Breast epithelium (tissue), 4 donors: ENCODE results near the gene SYCP1. TPM values are rescaled to one million over a fixed set of nuclear protein-coding genes. Genes with fewer than 3 reads are reported as not detected.
A peak's percentile ranks its signal among the peaks of the same experiment; 100 is the strongest.
"Not testable (repeated sequence)": the region's sequence is repeated elsewhere in the genome, so short reads cannot be mapped to it uniquely, and the experiment has no call there.

Experiments
- DNase-seq, 2 donors: peaks; one replicate each; pipeline ENCODE4 v3.0.0-alpha.2; 2019; ENCODE audit warnings: low spot score in 2 of 2
- H3K27ac ChIP-seq, 2 donors: fragments of 200-600 bp; sonication (generic) in 1 of 2; one replicate each; pipeline ENCODE4 v1.5.1; 2016 to 2019; ENCODE audit warnings: mild to moderate bottlenecking in 1 of 2
- H3K27me3 ChIP-seq, 2 donors: fragments of 200-600 bp; sonication (generic) in 1 of 2; one replicate each; pipeline versions ENCODE4 v1.5.1 to v1.6.0; 2017 to 2019; ENCODE audit warnings: control low read depth in 1 of 2, mild to moderate bottlenecking in 1 of 2
- H3K36me3 ChIP-seq: fragments of 200-600 bp; one replicate; pipeline ENCODE4 v1.5.1; 2019
- H3K4me1 ChIP-seq, 2 donors: fragments of 200-600 bp; sonication (generic); one replicate each; pipeline ENCODE4 v1.5.1; 2016 to 2019; ENCODE audit warnings: control low read depth in 1 of 2
- H3K4me3 ChIP-seq, 3 donors: fragments of 200-600 bp; sonication (generic); 1 replicate in 2 of 3; 2 replicates in 1 of 3; pipeline ENCODE4 v1.5.1; 2016 to 2019; ENCODE audit warnings: mild to moderate bottlenecking in 3 of 3, moderate library complexity in 2 of 3
- H3K9me3 ChIP-seq, 2 donors: fragments of 200-600 bp; sonication (generic) in 1 of 2; one replicate each; pipeline ENCODE4 v1.5.1; 2016 to 2019; ENCODE audit warnings: control low read depth in 1 of 2
- CTCF ChIP-seq, 3 donors: fragments of 450-650 bp; IDR thresholded peaks; one replicate each; pipeline ENCODE4 v1.5.1; 2016 to 2017; ENCODE audit warnings: antibody characterized with exemption in 3 of 3, mild to moderate bottlenecking in 3 of 3, moderate library complexity in 3 of 3
- POLR2A ChIP-seq: fragments of 450-650 bp; IDR thresholded peaks from one replicate; pipeline ENCODE4 v1.6.1; 2016; ENCODE audit warnings: antibody characterized with exemption, mild to moderate bottlenecking, moderate library complexity
- POLR2AphosphoS5 ChIP-seq, 3 donors: sonication (generic); formaldehyde crosslinking; IDR thresholded peaks; one replicate each; pipeline ENCODE4 v1.6.1; 2017; ENCODE audit warnings: antibody characterized with exemption in 3 of 3
- intact Hi-C: fragments of 100-400 bp; cut with DNase I; formaldehyde crosslinking; loops from one replicate; pipeline ENCODE4 v1.15.1; 2023; ENCODE audit warnings: low total_unique reads
- total RNA-seq, 3 donors: library from RNA; depleted of rRNA; stranded (reverse); fragments of >200 nt; gene quantifications; one replicate each; pipeline ENCODE4 v1.1.0, GENCODE V29; 2016

SYCP1 gene
- total RNA-seq = under 1 TPM in 1 of 3 donors, not detected in 2; 0.16 TPM

DNA sequence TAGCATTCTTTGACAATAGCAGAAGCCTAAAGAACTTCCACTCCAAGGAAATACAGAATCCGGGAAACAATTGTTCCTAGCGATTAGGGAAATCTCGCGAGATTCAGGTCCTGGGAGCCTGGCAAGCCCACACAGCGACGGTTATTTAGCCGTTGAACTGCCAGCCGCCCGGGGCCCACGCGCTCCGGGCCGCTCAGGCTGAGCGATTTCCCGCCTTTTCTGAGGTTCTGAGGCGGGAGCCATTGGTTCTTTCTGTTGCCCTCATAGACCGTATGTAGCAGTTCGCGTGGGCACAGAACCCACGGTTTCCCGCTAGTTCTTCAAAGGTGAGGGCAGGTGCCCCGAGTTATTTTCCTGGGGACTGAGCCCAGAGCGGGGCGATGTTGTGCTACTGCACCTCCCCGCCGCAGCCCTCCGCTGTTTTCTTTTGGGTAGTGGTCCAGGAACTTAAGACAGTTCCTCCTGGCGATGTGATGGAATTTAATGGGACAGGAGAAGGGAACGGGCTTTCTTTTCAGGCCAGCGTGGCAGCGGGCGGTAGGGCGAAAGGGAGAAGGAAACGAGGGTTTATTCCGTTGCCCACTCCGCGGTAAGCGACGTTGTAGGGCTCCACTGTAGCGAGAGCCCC is at the start of gene SYCP1:
Gene SYCP1, plus strand, starts transcription at position 171 of the 628 bp plus-strand sequence. CDS start 602 bp downstream, outside the sequence.
- H3K4me3 ChIP-seq = peak within 1 kb of the TSS; percentile 5 to 27 (median 16)
- intact Hi-C loops = no loop called here
- peaks cover 0 to 23% of the 10 kb centered on the region in 2 donors for H3K27me3 ChIP-seq
- DNase-seq = no peak
- no peak within 1 kb of the TSS for H3K27ac ChIP-seq
- no peaks in the 10 kb centered on the region for H3K9me3 ChIP-seq
- no peaks in the 10 kb centered on the region for H3K36me3 ChIP-seq
- H3K4me1 ChIP-seq = no peaks in the 10 kb centered on the region
- no peak for TF ChIP-seq POLR2A

DNA sequence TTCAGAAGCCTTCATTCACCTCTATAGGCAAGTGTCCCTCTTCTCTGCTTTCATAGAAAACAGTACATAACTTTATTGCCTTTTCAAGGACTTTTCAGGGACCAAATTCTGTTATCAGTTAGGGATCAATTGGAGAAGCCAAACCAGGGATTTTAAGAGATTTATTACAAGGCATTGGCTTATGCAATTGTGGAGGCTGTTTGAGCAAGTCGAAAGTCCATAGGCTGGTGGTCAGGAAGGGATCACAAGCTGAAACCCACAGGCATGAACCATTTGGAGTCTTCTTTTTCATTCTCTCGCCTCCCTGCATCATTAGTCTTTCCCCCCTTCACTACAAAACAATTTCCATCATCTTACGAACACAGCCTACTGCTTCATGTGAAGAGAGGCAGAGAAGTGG is 34.8 kb upstream of the SYCP1 start:
- TF ChIP-seq CTCF (IDR thresholded peaks at IDR 0.05) (no peak), POLR2AphosphoS5 (IDR thresholded peaks at IDR 0.05) (no peak), POLR2A (no peak)
- no peaks in the 10 kb centered on the region for H3K4me1 ChIP-seq
- intact Hi-C loops = no loop called here
- DNase-seq = no peak
- H3K9me3 ChIP-seq = no peaks in the 10 kb centered on the region
- no peaks in the 10 kb centered on the region for H3K36me3 ChIP-seq
- H3K4me3 ChIP-seq = no peak overlapping the region
- H3K27ac ChIP-seq = no peak overlapping the region
- peaks cover 0 to 2% of the 10 kb centered on the region in 2 donors for H3K27me3 ChIP-seq

DNA sequence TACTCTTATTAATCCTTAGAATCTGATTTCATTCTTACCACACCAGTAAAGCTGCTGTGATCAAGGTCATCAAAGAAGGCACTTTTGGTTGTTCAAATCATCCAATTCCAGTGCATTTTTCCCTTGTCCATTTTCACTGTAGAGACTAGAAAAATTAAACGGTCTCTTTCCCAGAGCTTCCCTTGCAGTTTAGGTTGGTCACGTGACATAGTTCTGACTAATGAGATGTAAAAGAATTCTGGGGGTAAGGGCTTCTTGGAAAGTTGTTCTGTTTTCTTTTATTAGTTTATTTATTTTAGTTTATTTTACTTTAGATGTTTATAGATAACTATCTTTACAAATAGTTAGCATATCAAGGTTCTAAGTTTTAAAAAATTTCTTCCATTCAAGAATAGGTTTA is 34.3 kb upstream of the SYCP1 start:
- H3K36me3 ChIP-seq = no peaks in the 10 kb centered on the region

DNA sequence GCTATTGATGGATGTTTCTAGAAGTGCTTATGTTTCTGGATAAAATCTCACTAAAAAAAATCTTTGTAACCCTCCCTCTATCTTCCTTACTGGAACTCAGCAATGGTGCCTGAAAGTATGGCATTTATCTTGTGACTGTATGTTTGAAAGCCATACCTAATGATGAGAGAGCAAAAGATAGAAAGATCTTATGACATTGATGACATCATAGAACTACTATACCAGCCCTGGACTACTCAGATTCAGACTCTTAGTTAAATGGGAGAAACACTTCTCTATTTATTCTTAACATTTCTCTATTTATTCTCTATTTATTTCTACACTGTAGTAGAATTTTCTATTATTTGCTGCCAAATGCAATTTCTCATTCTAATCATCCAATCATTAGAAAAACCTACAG is 32.7 kb upstream of the SYCP1 start:
- intact Hi-C loops = no loop called here
- Histone ChIP-seq H3K36me3 (no peaks in the 10 kb centered on the region), H3K4me1 (no peaks in the 10 kb centered on the region), H3K9me3 (no peaks in the 10 kb centered on the region), H3K4me3 (no peak overlapping the region), H3K27me3 (peaks cover 0 to 2% of the 10 kb centered on the region in 2 donors), H3K27ac (no peak overlapping the region)
- TF ChIP-seq CTCF (IDR thresholded peaks at IDR 0.05) = no peak
- TF ChIP-seq POLR2AphosphoS5 (IDR thresholded peaks at IDR 0.05) = no peak
- no peak for TF ChIP-seq POLR2A
- no peak for DNase-seq

More for the DNA sequence above, 34.3 kb upstream of the SYCP1 start:
- no peaks in the 10 kb centered on the region for H3K9me3 ChIP-seq
- no peaks in the 10 kb centered on the region for H3K4me1 ChIP-seq
- H3K4me3 ChIP-seq = no peak overlapping the region
- TF ChIP-seq CTCF (IDR thresholded peaks at IDR 0.05) (no peak), POLR2AphosphoS5 (IDR thresholded peaks at IDR 0.05) (no peak), POLR2A (no peak)
- no peak overlapping the region for H3K27ac ChIP-seq
- peaks cover 0 to 2% of the 10 kb centered on the region in 2 donors for H3K27me3 ChIP-seq
- no peak for DNase-seq
- intact Hi-C loops = no loop called here

DNA sequence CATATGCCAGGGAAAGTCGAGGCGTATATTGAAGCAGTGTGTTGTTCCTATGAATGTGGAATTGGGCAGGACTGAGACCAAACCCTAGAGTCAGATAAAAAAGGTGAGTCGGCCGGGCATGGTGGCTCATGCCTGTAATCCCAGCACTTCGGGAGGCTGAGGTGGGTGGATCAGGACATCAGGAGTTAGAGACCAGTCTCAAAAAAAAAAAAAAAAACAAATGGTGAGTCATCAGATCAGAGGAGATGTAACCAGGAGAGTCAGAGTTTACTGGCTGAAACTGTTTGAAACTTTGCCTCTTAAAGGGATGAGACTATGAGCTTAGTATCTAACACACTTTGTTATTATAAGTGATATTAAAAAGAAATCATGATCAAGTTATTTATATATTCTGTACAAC is 26.4 kb upstream of the SYCP1 start:
- no peak for DNase-seq
- Histone ChIP-seq H3K36me3 (no peaks in the 10 kb centered on the region), H3K9me3 (no peaks in the 10 kb centered on the region), H3K27ac (no peak overlapping the region), H3K4me3 (no peak overlapping the region), H3K4me1 (no peaks in the 10 kb centered on the region), H3K27me3 (no peaks in the 10 kb centered on the region)
- no peak for TF ChIP-seq CTCF (IDR thresholded peaks at IDR 0.05)
- no peak for TF ChIP-seq POLR2AphosphoS5 (IDR thresholded peaks at IDR 0.05)
- TF ChIP-seq POLR2A = no peak
- intact Hi-C loops = no loop called here

DNA sequence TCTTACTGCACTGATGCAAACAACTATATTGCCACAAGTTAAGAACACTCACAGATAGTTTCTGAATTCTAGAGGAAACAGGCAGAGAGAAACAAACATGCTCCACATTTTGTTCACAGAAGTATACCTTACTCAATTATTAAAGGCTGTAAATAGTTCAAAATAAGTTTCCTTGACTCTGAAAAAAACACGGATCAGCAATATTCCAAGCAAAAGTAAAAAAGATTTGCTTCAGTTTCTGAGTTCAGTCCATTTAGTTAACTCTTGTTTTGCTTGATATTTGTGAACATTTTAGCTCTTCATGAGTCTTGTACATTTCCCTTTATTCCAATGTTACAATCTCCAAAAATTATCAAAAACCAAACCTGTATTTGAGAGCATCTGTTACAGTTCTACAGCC is 24.6 kb upstream of the SYCP1 start:
- H3K36me3 ChIP-seq, H3K9me3 ChIP-seq, DNase-seq, H3K4me3 ChIP-seq, intact Hi-C loops, H3K27me3 ChIP-seq, H3K4me1 ChIP-seq, H3K27ac ChIP-seq: not testable (repeated sequence)
